ENCODE data around the gene TPSAB1. TPM values are rescaled to one million over a fixed set of nuclear protein-coding genes. Genes with fewer than 3 reads are reported as not detected.
"Not testable (repeated sequence)": the region's sequence is repeated elsewhere in the genome, so short reads cannot be mapped to it uniquely, and the experiment has no call there.

TPSAB1 gene
- not detected for total RNA-seq

GRCh38 chr16:1240436-1240835 is at the start of gene TPSAB1:
Gene TPSAB1 (plus strand): TSS chr16:1240705. CDS start chr16:1240939, 234 bp downstream.
- H3K36me3 Mint-ChIP-seq, H3K4me1 Mint-ChIP-seq, DNase-seq, H3K9me3 Mint-ChIP-seq, H3K27ac Mint-ChIP-seq, H3K4me3 Mint-ChIP-seq: not testable (repeated sequence)
- peaks cover 12% of the 10 kb centered on the region for H3K27me3 Mint-ChIP-seq

DNA sequence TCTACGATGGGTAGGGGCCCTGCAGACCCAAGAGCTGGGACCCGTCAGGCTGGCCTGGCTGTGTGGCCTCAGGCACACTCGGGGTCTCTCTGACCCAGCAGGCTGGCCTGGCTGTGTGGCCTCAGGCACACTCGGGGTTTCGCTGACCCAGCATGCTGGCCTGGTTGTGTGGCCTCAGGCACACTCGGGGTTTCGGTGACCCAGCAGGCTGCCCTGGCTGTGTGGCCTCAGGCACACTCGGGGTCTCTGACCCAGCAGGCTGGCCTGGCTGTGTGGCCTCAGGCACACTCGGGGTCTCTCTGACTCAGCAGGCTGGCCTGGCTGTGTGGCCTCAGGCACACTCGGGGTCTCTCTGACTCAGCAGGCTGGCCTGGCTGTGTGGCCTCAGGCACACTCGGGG is 49.7 kb upstream of the TPSAB1 start:
- not testable (repeated sequence) for H3K27ac Mint-ChIP-seq, H3K9me3 Mint-ChIP-seq, H3K4me3 Mint-ChIP-seq

DNA sequence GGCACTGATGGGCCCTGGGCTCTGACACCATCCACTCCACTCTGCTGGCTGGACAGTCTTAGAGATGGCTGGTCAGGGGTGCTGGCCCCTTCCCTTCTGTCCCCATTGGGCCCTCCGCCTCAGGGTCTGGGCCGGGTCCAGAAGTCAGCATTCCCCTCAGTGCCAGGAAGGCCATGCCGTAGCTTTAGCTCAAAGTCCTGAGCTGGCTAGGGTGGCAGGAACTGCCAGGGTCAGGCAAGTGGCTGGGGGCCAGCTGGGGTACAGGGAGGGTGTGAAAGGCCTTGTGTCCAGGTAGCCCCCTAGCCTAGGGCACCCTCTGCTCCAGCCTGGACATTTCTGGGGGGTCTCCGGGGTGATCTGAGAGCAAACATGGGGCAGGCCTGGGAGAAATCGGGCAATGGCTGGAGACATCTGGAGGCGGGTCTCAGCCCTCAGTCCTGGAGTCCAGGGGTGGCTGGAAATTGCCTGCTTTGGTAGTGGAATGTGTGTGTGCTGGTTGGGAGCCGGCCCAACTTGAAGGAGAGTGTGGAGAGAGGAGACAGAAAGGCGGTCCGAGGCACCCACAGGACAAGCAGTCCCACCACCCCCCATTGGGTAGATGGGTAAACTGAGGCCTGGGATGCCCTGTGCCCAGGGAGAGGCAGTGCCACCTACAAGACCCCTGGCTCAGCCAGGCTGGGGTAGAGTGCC is 48.0 kb upstream of the TPSAB1 start:
- Mint-ChIP-seq H3K4me3 (no peak overlapping the region), H3K27me3 (no peaks in the 10 kb centered on the region), H3K27ac (no peak overlapping the region), H3K4me1 (no peaks in the 10 kb centered on the region), H3K9me3 (no peaks in the 10 kb centered on the region), H3K36me3 (no peaks in the 10 kb centered on the region)
- no peak for DNase-seq

More for the DNA sequence above, 49.7 kb upstream of the TPSAB1 start:
- not testable (repeated sequence) for H3K4me1 Mint-ChIP-seq, H3K36me3 Mint-ChIP-seq, DNase-seq, H3K27me3 Mint-ChIP-seq

DNA sequence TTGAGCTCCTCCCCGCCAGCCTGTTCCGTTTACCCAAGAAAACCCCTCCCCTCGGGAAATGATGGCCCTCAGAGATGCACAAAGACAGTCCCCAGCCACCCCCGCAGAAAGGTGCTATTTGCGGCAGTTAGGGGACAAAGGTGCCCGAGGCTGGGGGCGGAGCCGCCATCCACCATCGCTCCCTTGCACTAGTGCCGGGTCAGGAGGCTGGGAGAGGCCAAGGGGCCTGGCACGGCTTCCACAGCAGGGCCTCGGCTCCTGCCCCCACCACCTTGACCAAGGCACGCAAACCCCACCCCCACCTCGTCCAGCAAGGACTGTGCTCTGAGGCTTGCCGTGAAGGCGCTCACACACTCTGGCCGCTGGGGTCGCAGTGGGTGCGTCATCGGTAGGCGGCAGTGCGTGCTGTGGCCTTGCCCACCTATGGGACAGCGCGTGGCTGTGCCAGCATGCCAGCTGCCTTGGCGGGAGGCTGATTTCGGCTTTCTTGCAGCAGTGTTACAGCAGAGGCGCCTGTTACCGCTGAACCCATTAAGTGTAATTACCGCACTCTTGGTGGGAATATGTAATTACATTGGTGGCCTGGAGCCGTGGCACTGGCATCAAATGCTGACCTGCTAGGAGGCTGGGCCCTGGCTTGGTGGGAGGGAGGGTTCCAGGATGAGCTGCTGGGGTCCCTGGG is 47.2 kb upstream of the TPSAB1 start:
- no peak overlapping the region for H3K4me3 Mint-ChIP-seq
- H3K36me3 Mint-ChIP-seq = no peaks in the 10 kb centered on the region
- H3K27ac Mint-ChIP-seq = no peak overlapping the region
- no peak for DNase-seq
- H3K4me1 Mint-ChIP-seq = no peaks in the 10 kb centered on the region
- H3K9me3 Mint-ChIP-seq = no peaks in the 10 kb centered on the region
- no peaks in the 10 kb centered on the region for H3K27me3 Mint-ChIP-seq

GRCh38 chr16:1193825-1194581 is 46.5 kb upstream of the TPSAB1 start:
- no peak overlapping the region for H3K4me3 Mint-ChIP-seq
- no peak for DNase-seq
- no peaks in the 10 kb centered on the region for H3K36me3 Mint-ChIP-seq
- H3K4me1 Mint-ChIP-seq = no peaks in the 10 kb centered on the region
- no peaks in the 10 kb centered on the region for H3K27me3 Mint-ChIP-seq
- no peak overlapping the region for H3K27ac Mint-ChIP-seq
- no peaks in the 10 kb centered on the region for H3K9me3 Mint-ChIP-seq

DNA sequence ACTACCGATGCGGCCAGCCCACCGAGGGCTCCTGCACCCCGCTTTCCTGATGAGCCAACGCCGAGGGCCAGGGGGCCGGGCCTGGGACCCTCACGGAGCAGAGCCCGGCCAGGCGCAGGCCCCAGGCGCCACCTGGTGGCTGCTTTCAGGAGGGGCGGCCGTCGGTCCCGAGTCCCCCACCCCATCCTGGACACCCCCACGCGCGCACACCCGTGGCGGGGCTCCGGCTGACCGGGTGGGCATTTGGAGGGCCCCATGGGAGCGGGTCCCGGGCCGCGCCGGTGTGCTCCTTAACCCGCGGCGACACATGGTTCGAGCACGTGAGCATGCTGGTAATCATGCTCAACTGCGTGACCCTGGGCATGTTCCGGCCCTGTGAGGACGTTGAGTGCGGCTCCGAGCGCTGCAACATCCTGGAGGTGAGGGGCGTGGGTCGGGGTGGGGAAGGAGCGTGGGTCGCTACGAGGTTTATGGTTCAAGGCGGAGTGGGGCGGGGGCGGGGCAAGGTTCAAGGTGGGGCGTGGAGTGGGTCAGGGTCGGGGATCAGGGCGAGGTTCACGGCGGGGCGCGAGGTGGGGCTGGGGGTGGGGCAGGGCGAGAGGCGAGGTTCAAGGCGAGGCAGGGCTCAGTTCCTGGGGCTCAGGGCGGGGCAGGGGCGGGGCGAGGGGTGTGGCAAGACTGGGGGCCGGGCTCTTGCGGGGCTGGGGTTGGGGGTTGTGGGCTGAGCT is 45.7 kb upstream of the TPSAB1 start:
- peak; percentile 29 for DNase-seq
- H3K27ac Mint-ChIP-seq = no peak overlapping the region
- H3K27me3 Mint-ChIP-seq = no peaks in the 10 kb centered on the region
- no peak overlapping the region for H3K4me3 Mint-ChIP-seq
- no peaks in the 10 kb centered on the region for H3K36me3 Mint-ChIP-seq
- H3K9me3 Mint-ChIP-seq = no peaks in the 10 kb centered on the region
- H3K4me1 Mint-ChIP-seq = no peaks in the 10 kb centered on the region

DNA sequence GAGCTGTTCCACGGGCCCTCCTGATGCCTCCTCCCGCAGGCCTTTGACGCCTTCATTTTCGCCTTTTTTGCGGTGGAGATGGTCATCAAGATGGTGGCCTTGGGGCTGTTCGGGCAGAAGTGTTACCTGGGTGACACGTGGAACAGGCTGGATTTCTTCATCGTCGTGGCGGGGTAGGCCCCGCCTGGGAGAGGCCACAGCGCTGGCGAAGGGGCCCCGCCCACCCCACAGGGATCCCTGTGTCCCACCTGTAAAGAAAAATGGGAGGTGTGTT is 45.2 kb upstream of the TPSAB1 start:
- DNase-seq = no peak
- H3K36me3 Mint-ChIP-seq = no peaks in the 10 kb centered on the region
- no peaks in the 10 kb centered on the region for H3K9me3 Mint-ChIP-seq
- H3K27me3 Mint-ChIP-seq = no peaks in the 10 kb centered on the region
- no peaks in the 10 kb centered on the region for H3K4me1 Mint-ChIP-seq
- H3K4me3 Mint-ChIP-seq = no peak overlapping the region
- H3K27ac Mint-ChIP-seq = no peak overlapping the region

GRCh38 chr16:1196494-1196893 is 44.0 kb upstream of the TPSAB1 start:
- no peak for DNase-seq
- Mint-ChIP-seq H3K4me3 (no peak overlapping the region), H3K27ac (no peak overlapping the region), H3K4me1 (no peaks in the 10 kb centered on the region), H3K9me3 (no peaks in the 10 kb centered on the region), H3K27me3 (no peaks in the 10 kb centered on the region), H3K36me3 (no peaks in the 10 kb centered on the region)

DNA sequence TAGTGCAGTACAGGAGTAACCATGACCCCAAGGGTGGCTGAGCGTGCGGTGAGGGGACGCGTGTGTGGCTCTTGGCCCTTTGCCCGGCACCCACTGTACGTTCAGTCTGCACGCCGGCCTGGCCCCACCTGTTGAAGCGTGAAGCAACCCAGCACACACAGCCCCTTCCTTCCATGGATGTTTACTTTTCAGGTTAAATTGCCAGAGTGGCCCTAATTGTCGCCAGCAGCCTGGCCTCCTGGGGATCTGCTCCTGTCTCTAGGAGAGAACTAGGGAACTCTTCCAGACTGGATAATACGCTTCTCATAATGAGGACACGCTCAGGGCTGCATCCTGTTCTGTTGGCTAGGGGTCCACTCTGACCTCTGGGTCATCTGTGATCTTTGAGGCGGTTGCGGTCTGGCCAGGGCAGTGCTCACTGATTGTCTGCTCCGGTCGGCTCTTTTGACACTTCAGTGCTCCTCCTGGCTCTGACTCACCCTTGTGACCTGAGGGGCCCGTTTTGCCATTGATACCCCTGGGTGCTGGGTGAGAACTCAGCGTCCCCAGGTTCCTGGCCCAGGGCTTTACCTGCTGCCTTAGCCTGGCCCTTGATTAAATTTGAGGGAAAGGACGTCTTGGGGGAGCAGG is 43.2 kb upstream of the TPSAB1 start:
- no peaks in the 10 kb centered on the region for H3K9me3 Mint-ChIP-seq
- DNase-seq = no peak
- H3K27ac Mint-ChIP-seq = no peak overlapping the region
- no peak overlapping the region for H3K4me3 Mint-ChIP-seq
- H3K36me3 Mint-ChIP-seq = no peaks in the 10 kb centered on the region
- no peaks in the 10 kb centered on the region for H3K27me3 Mint-ChIP-seq
- H3K4me1 Mint-ChIP-seq = no peaks in the 10 kb centered on the region

GRCh38 chr16:1198194-1198593 is 42.3 kb upstream of the TPSAB1 start:
- Mint-ChIP-seq H3K27me3 (no peaks in the 10 kb centered on the region), H3K36me3 (no peaks in the 10 kb centered on the region)

GRCh38 chr16:1198671-1199346 is 41.7 kb upstream of the TPSAB1 start:
- H3K27ac Mint-ChIP-seq, H3K9me3 Mint-ChIP-seq, DNase-seq, H3K4me1 Mint-ChIP-seq, H3K27me3 Mint-ChIP-seq, H3K36me3 Mint-ChIP-seq, H3K4me3 Mint-ChIP-seq: not testable (repeated sequence)

More at GRCh38 chr16:1198194-1198593, 42.3 kb upstream of the TPSAB1 start:
- Mint-ChIP-seq H3K27ac (no peak overlapping the region), H3K9me3 (no peaks in the 10 kb centered on the region), H3K4me3 (no peak overlapping the region), H3K4me1 (no peaks in the 10 kb centered on the region)
- no peak for DNase-seq

DNA sequence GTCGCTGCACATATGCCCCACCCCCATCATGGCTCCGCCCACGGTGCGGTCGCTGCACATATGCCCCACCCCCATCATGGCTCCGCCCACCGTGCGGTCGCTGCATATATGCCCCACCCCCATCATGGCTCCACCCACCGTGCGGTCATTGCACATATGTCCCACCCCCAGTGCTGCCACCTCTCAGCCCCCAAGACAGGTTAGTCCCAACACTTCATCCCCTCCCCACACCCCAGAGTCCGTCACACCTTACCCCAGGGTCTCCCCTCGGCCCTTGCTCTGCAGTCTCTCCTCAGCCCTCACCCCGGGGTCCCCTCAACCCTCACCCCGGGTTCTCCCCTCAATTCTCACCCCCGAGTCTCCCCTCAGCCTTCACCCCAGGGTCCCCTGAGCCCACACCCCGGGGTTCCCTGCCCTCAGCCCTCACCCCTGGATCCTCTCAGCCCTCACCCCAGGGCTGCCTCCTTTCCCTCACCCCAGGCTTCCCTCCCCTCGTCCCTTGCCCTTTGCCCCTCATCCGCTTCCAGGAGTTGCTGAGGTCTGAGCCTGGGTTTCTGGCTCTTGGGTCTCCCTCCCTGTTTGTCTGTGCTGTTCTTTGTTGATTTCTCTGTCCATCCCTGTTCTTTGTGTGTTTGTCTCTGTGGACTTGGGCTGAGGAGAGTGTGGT is 41.0 kb upstream of the TPSAB1 start:
- Mint-ChIP-seq H3K4me1 (no peaks in the 10 kb centered on the region), H3K4me3 (no peak overlapping the region), H3K27me3 (no peaks in the 10 kb centered on the region), H3K36me3 (no peaks in the 10 kb centered on the region), H3K27ac (no peak overlapping the region), H3K9me3 (no peaks in the 10 kb centered on the region)
- no peak for DNase-seq

DNA sequence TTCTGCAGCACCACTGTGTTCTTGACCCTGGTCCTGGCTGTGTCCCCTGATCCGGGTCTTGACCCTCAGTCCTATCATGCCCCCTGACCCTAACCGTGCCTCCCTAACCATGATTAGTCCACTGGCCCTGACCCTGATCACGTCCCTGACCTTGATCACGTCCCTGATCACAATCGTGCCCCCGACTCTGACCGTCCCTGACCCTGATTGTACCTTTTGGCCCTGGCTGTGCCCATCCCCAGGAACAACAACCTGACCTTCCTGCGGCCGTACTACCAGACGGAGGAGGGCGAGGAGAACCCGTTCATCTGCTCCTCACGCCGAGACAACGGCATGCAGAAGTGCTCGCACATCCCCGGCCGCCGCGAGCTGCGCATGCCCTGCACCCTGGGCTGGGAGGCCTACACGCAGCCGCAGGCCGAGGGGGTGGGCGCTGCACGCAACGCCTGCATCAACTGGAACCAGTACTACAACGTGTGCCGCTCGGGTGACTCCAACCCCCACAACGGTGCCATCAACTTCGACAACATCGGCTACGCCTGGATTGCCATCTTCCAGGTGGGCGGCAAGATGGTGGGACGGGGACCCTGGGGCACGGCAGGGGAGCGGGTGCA is 40.4 kb upstream of the TPSAB1 start:
- H3K4me1 Mint-ChIP-seq = no peaks in the 10 kb centered on the region
- no peaks in the 10 kb centered on the region for H3K9me3 Mint-ChIP-seq
- no peak overlapping the region for H3K4me3 Mint-ChIP-seq
- no peak overlapping the region for H3K27ac Mint-ChIP-seq
- no peak for DNase-seq
- H3K27me3 Mint-ChIP-seq = no peaks in the 10 kb centered on the region
- H3K36me3 Mint-ChIP-seq = no peaks in the 10 kb centered on the region

GRCh38 chr16:1201444-1201843 is 39.1 kb upstream of the TPSAB1 start:
- no peak for DNase-seq
- H3K9me3 Mint-ChIP-seq = no peaks in the 10 kb centered on the region
- no peaks in the 10 kb centered on the region for H3K4me1 Mint-ChIP-seq
- no peaks in the 10 kb centered on the region for H3K36me3 Mint-ChIP-seq
- no peak overlapping the region for H3K4me3 Mint-ChIP-seq
- no peak overlapping the region for H3K27ac Mint-ChIP-seq
- no peaks in the 10 kb centered on the region for H3K27me3 Mint-ChIP-seq

All from activated naive CD8-positive, alpha-beta T cell treated with anti-CD3 and anti-CD28 coated beads for 36 hours (primary cell).